NCI-H82 treated with DMSO at 0.1 percent for 48 hours (cell line): ENCODE data around the gene DCN.
"Not testable (repeated sequence)": the region's sequence is repeated elsewhere in the genome, so short reads cannot be mapped to it uniquely, and the experiment has no call there.

Experiments
- DNase-seq: peaks from one replicate; lab custom pipeline; 2025; ENCODE audit not compliant: unreplicated experiment; lab: John Stamatoyannopoulos, UW

The DCN gene

GRCh38 chr12:91182636-91183455 lies at the start of gene DCN:
Gene DCN (minus strand): TSS chr12:91182817. CDS start chr12:91178552, 4,265 bp downstream.
- DNase-seq = no peak

GRCh38 chr12:91230841-91231240 lies 48.2 kb upstream of the DCN start:
- DNase-seq = no peak

GRCh38 chr12:91226951-91227350 lies 44.3 kb upstream of the DCN start:
- no peak for DNase-seq

GRCh38 chr12:91225316-91225715 lies 42.7 kb upstream of the DCN start:
- no peak for DNase-seq

GRCh38 chr12:91224401-91224800 lies 41.8 kb upstream of the DCN start:
- DNase-seq = no peak

GRCh38 chr12:91222746-91223145 lies 40.1 kb upstream of the DCN start:
- no peak for DNase-seq

GRCh38 chr12:91219919-91220318 lies 37.3 kb upstream of the DCN start:
- no peak for DNase-seq

- DNase-seq = no peak
These were observed 36.9 kb upstream of the DCN start for GRCh38 chr12:91219511-91219910.

GRCh38 chr12:91216871-91217270 lies 34.3 kb upstream of the DCN start:
- no peak for DNase-seq

GRCh38 chr12:91215940-91216454 lies 33.4 kb upstream of the DCN start:
- DNase-seq = no peak

- no peak for DNase-seq
These were observed 29.2 kb upstream of the DCN start for GRCh38 chr12:91211866-91212265.

GRCh38 chr12:91210618-91211017 lies 28.0 kb upstream of the DCN start:
- DNase-seq = no peak

GRCh38 chr12:91210144-91210543 lies 27.5 kb upstream of the DCN start:
- no peak for DNase-seq

- DNase-seq = not testable (repeated sequence)
These were observed 24.7 kb upstream of the DCN start for GRCh38 chr12:91207301-91207700.

GRCh38 chr12:91205811-91206210 lies 23.2 kb upstream of the DCN start:
- no peak for DNase-seq

- DNase-seq = no peak
These were observed 21.8 kb upstream of the DCN start for GRCh38 chr12:91204421-91204820.

GRCh38 chr12:91203610-91204009 lies 21.0 kb upstream of the DCN start:
- DNase-seq = no peak

- DNase-seq = no peak
These were observed 19.8 kb upstream of the DCN start for GRCh38 chr12:91202390-91202789.

- DNase-seq = no peak
These were observed 13.8 kb upstream of the DCN start for GRCh38 chr12:91196436-91196835.

GRCh38 chr12:91194500-91194899 lies 11.9 kb upstream of the DCN start:
- no peak for DNase-seq

- DNase-seq = no peak
These were observed 9.0 kb upstream of the DCN start for GRCh38 chr12:91191513-91192111.

GRCh38 chr12:91189516-91189915 lies 6.9 kb upstream of the DCN start:
- no peak for DNase-seq
